ENCODE measurements around the gene HMGXB3.

The HMGXB3 gene

GRCh38 chr5:150092159-150092787 is 91.7 kb downstream of the HMGXB3 start:
- H3K27ac Mint-ChIP-seq, result no peak overlapping the region
- H3K4me3 Mint-ChIP-seq, result no peak overlapping the region
- peak; percentile 74 for ATAC-seq
- no peaks in the 10 kb centered on the region for H3K9me3 Mint-ChIP-seq
- H3K36me3 Mint-ChIP-seq, result no peaks in the 10 kb centered on the region
- peak in 1 of 2 donors; percentile 43 for DNase-seq (ENCODE audit: low spot score in 2 of 2)
- no peaks in the 10 kb centered on the region for H3K4me1 Mint-ChIP-seq

GRCh38 chr5:150097152-150097551 is 96.6 kb downstream of the HMGXB3 start:
- Mint-ChIP-seq H3K36me3 (no peaks in the 10 kb centered on the region), H3K4me3 (no peak overlapping the region), H3K27ac (no peak overlapping the region), H3K9me3 (no peaks in the 10 kb centered on the region), H3K4me1 (no peaks in the 10 kb centered on the region)
- DNase-seq (ENCODE audit: low spot score in 2 of 2) (no peak), ATAC-seq (no peak)

GRCh38 chr5:150101023-150101422 is 100.5 kb downstream of the HMGXB3 start:
- no peak for ATAC-seq

More at GRCh38 chr5:150101023-150101422, 100.5 kb downstream of the HMGXB3 start:
- H3K36me3 Mint-ChIP-seq, result no peaks in the 10 kb centered on the region
- no peaks in the 10 kb centered on the region for H3K4me1 Mint-ChIP-seq
- no peak overlapping the region for H3K4me3 Mint-ChIP-seq
- H3K9me3 Mint-ChIP-seq, result no peaks in the 10 kb centered on the region
- DNase-seq (ENCODE audit: low spot score in 2 of 2), result peak in 1 of 2 donors; percentile 13
- H3K27ac Mint-ChIP-seq, result no peak overlapping the region
